Measurements from ENCODE around the gene VKORC1. TPM values are rescaled to one million over a fixed set of nuclear protein-coding genes. Genes with fewer than 3 reads are reported as not detected.

The VKORC1 gene
- total RNA-seq, 1 donor from 2014 or later = 78.9 TPM

DNA sequence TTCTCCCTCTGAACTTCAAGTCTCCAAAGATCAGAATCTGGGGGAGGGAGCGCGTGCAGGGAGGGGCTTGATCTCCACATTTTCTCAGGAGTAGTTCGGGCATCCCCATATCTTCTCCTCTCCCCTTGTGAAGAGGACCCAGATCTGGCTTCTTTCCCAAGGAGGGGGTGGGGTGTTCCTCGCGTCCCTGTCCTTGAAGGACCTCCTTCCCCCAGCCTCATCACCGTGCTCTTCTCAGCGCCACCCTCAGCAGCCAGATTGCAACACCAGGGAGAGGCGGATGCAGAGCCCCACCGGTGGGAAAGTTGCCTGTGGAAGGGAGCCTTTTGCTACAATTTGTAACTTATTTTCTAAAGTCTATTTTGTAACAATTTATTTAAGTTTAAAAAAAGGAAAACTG, 11.5 kb downstream of the VKORC1 start:
- Mint-ChIP-seq H3K27ac (no peak overlapping the region), H3K9me3 (no peaks in the 10 kb centered on the region), H3K27me3 (no peaks in the 10 kb centered on the region), H3K36me3 (peaks cover under 1% of the 10 kb centered on the region), H3K4me1 (ENCODE audit: unreplicated experiment) (peaks cover 5% of the 10 kb centered on the region), H3K4me3 (no peak overlapping the region)
- TF ChIP-seq, protein P1, sequence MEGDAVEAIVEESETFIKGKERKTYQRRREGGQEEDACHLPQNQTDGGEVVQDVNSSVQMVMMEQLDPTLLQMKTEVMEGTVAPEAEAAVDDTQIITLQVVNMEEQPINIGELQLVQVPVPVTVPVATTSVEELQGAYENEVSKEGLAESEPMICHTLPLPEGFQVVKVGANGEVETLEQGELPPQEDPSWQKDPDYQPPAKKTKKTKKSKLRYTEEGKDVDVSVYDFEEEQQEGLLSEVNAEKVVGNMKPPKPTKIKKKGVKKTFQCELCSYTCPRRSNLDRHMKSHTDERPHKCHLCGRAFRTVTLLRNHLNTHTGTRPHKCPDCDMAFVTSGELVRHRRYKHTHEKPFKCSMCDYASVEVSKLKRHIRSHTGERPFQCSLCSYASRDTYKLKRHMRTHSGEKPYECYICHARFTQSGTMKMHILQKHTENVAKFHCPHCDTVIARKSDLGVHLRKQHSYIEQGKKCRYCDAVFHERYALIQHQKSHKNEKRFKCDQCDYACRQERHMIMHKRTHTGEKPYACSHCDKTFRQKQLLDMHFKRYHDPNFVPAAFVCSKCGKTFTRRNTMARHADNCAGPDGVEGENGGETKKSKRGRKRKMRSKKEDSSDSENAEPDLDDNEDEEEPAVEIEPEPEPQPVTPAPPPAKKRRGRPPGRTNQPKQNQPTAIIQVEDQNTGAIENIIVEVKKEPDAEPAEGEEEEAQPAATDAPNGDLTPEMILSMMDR (conservative IDR thresholded peaks at IDR 0.05) = no peak
- no peak for DNase-seq (ENCODE audit: extremely low spot score, unreplicated experiment)

DNA sequence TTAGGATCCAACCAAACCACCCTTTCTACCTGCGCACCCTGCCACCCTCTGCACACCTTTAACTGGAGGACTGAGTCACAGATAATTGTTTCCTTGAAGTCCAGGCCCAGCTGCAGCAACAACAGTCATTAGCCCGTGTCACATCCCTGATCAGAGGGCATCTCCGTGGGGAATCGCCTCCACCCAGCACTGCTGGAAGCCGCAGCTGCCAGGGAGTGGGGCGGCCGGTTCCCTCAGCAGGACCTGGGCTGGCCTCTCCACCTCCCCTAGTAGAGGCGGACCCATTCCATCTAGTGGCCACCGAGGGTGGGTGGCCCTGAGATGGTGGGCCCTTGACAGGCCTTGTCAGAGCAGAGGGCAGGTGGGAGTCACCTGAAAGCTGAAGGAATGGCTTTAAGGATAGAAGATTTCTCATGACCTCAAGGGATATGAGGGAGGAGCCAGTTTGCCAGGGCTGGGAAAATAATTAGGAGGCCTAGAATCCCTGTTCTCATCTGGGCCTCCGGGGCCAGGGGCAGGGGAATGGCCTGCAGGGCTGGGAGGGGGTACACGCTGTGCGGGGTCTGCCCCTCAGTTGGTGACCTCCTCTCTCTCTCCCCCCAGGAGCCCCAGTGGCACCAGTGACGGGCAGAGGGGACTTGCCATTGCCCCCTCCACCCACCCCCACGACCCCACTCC, 12.1 kb downstream of the VKORC1 start:
- peaks cover 5% of the 10 kb centered on the region for H3K4me1 Mint-ChIP-seq (ENCODE audit: unreplicated experiment)
- no peak for DNase-seq (ENCODE audit: extremely low spot score, unreplicated experiment)
- peak overlapping the region; percentile 20 for H3K27ac Mint-ChIP-seq
- H3K36me3 Mint-ChIP-seq = peaks cover 5% of the 10 kb centered on the region
- TF ChIP-seq, protein P1 (conservative IDR thresholded peaks at IDR 0.05) = no peak
- no peaks in the 10 kb centered on the region for H3K9me3 Mint-ChIP-seq
- H3K27me3 Mint-ChIP-seq = no peaks in the 10 kb centered on the region
- H3K4me3 Mint-ChIP-seq = no peak overlapping the region

DNA sequence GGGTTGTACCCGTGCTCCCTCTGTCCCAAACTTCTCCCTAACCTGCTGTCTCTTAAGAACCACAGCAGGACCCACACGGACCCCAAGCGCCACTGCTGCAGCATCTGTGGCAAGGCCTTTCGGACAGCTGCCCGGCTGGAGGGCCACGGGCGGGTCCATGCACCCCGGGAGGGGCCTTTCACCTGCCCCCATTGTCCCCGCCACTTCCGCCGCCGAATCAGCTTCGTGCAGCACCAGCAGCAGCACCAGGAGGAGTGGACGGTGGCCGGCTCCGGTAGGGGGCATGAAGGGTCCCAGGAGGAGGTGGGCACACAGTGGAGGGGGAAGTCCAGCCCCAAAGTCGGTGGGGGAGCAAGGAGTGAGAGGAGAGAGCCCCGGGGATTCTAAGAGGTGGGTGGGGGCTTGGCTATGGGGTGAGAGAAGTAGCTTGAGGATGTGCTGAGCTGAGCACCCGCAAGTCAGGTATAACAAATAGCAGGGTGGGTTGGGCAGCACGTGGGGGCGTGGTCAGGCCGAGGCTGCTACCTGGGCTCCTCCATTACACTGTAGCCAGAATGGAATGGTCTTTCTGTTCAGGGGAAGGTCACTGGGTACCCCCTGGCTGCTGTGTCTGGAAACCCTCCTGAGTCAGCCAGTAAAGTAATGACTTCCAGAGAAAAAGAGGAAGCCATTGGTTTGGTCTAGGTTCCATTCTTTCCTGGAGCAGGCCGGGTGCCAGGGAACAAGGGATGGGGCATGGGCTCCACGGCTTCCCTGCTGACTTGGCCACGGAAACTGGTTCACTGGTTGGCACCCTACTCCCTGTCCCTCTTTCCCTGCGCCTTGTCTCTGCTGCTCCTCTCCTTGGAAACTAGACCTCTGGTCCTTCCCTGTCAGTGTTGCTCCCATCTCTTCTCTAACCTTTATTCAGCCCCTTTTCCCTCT, 12.9 kb downstream of the VKORC1 start:
- H3K4me1 Mint-ChIP-seq (ENCODE audit: unreplicated experiment) = peaks cover 5% of the 10 kb centered on the region
- no peaks in the 10 kb centered on the region for H3K27me3 Mint-ChIP-seq
- no peak overlapping the region for H3K4me3 Mint-ChIP-seq
- H3K9me3 Mint-ChIP-seq = no peaks in the 10 kb centered on the region
- H3K27ac Mint-ChIP-seq = peak overlapping the region; percentile 20
- TF ChIP-seq, protein P1 (conservative IDR thresholded peaks at IDR 0.05) = no peak
- peaks cover 5% of the 10 kb centered on the region for H3K36me3 Mint-ChIP-seq
- DNase-seq (ENCODE audit: extremely low spot score, unreplicated experiment) = no peak

DNA sequence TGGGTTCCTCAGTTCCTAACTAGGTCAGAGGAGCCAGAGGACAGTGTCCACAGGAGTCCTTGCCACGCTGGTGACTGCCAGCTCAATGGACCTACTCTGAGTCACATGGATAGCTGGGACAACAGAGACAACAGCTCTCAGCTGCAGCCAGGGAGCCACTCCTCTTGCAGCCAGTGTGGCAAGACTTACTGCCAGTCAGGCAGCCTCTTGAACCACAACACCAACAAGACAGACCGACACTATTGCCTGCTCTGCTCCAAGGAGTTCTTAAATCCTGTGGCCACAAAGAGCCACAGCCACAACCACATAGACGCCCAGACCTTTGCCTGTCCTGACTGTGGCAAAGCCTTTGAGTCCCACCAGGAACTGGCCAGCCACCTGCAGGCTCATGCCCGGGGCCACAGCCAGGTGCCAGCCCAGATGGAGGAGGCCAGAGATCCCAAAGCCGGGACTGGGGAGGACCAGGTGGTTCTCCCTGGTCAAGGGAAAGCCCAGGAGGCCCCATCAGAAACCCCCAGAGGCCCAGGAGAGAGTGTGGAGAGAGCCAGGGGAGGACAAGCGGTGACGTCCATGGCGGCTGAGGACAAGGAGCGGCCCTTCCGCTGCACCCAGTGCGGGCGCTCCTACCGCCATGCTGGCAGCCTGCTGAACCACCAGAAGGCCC, 13.7 kb downstream of the VKORC1 start:
- DNase-seq (ENCODE audit: extremely low spot score, unreplicated experiment) = no peak
- Mint-ChIP-seq H3K27me3 (no peaks in the 10 kb centered on the region), H3K27ac (no peak overlapping the region), H3K4me1 (ENCODE audit: unreplicated experiment) (peaks cover 5% of the 10 kb centered on the region), H3K9me3 (no peaks in the 10 kb centered on the region), H3K4me3 (no peak overlapping the region), H3K36me3 (peaks cover 5% of the 10 kb centered on the region)
- TF ChIP-seq, protein P1 (conservative IDR thresholded peaks at IDR 0.05) = no peak

DNA sequence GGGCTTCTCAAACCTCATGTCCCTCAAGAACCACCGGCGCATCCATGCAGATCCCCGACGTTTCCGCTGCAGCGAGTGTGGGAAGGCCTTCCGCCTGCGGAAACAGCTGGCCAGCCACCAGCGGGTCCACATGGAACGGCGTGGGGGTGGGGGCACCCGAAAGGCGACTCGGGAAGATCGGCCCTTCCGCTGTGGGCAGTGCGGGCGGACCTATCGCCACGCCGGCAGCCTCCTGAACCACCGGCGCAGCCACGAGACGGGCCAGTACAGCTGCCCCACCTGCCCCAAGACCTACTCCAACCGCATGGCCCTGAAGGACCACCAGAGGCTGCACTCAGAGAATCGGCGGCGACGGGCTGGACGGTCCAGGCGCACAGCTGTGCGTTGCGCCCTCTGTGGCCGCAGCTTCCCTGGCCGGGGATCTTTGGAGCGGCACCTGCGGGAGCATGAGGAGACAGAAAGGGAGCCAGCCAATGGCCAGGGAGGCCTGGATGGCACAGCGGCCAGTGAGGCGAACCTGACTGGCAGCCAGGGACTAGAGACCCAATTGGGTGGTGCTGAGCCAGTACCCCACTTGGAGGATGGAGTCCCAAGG, 14.5 kb downstream of the VKORC1 start:
- Mint-ChIP-seq H3K36me3 (peaks cover 5% of the 10 kb centered on the region), H3K4me3 (no peak overlapping the region), H3K27ac (no peak overlapping the region), H3K27me3 (no peaks in the 10 kb centered on the region), H3K4me1 (ENCODE audit: unreplicated experiment) (peaks cover 6% of the 10 kb centered on the region), H3K9me3 (no peaks in the 10 kb centered on the region)
- TF ChIP-seq, protein P1 (conservative IDR thresholded peaks at IDR 0.05) = no peak
- no peak for DNase-seq (ENCODE audit: extremely low spot score, unreplicated experiment)

All from type B pancreatic cell (in vitro differentiated cells).